Neuronal stem cell (in vitro differentiated cells): Measurements from ENCODE around the gene C1orf198.

Experiments used
- DNase-seq: peaks from one replicate; pipeline ENCODE4 v3.0.0-alpha.2; 2013; ENCODE audit warnings: low spot score
- H2AFZ ChIP-seq: one replicate; pipeline ENCODE4 v1.6.1; 2013; ENCODE audit warnings: mild to moderate bottlenecking, low read length, inconsistent platforms
- H2AK5ac ChIP-seq: 2 replicates; pipeline ENCODE4 v1.6.1; 2013; ENCODE audit warnings: low read depth, mild to moderate bottlenecking, inconsistent platforms, low read length, moderate library complexity, mixed read lengths
- H2BK120ac ChIP-seq: 2 replicates; pipeline ENCODE4 v1.6.1; 2013; ENCODE audit warnings: low read depth, mild to moderate bottlenecking, inconsistent platforms, low read length, moderate library complexity, mixed read lengths
- H2BK12ac ChIP-seq: one replicate; pipeline ENCODE4 v1.6.1; 2013; ENCODE audit warnings: low read length, inconsistent platforms
- H2BK15ac ChIP-seq: 2 replicates; pipeline ENCODE4 v1.6.1; 2013; ENCODE audit warnings: mild to moderate bottlenecking, low read length, inconsistent platforms, mixed read lengths
- H2BK5ac ChIP-seq: one replicate; pipeline ENCODE4 v1.6.1; 2013; ENCODE audit warnings: inconsistent platforms, mild to moderate bottlenecking, low read length, moderate library complexity
- H3K14ac ChIP-seq: one replicate; pipeline ENCODE4 v1.6.1; 2013; ENCODE audit warnings: low read length, inconsistent platforms
- H3K18ac ChIP-seq: 2 replicates; pipeline ENCODE4 v1.6.1; 2013; ENCODE audit warnings: low read length, inconsistent platforms
- H3K23ac ChIP-seq: 2 replicates; pipeline ENCODE4 v1.6.1; 2013; ENCODE audit warnings: low read depth, mild to moderate bottlenecking, mixed read lengths, low read length, inconsistent platforms; ENCODE audit not compliant: poor library complexity
- H3K27ac ChIP-seq: replicated peaks from 3 replicates; pipeline ENCODE4 v1.5.1; 2013; ENCODE audit warnings: low read length, inconsistent platforms
- H3K27me3 ChIP-seq, 3 experiments: 2 replicates each; pipeline ENCODE4 v1.6.1; 2013; ENCODE audit warnings: low read length in 3 of 3, mild to moderate bottlenecking in 2 of 3, inconsistent platforms in 1 of 3, low read depth in 1 of 3, mixed read lengths in 1 of 3, moderate library complexity in 1 of 3; ENCODE audit not compliant: control insufficient read depth in 3 of 3, insufficient read depth in 3 of 3
- H3K36me3 ChIP-seq, 2 donors: replicated peaks in 1 of 2; 2 replicates each; pipeline ENCODE4 v1.6.1; 2013; ENCODE audit warnings: low read length in 2 of 2; ENCODE audit not compliant: control insufficient read depth in 2 of 2, insufficient read depth in 2 of 2
- H3K4ac ChIP-seq: 2 replicates; pipeline ENCODE4 v1.6.1; 2013; ENCODE audit warnings: inconsistent platforms, mild to moderate bottlenecking, low read length, moderate library complexity
- H3K4me1 ChIP-seq, 2 donors: 1 replicate in 1 of 2; 2 replicates in 1 of 2; pipeline ENCODE4 v1.6.1; 2013; ENCODE audit warnings: low read length in 2 of 2, low read depth in 1 of 2; ENCODE audit not compliant: control insufficient read depth in 2 of 2, insufficient read depth in 1 of 2
- H3K4me2 ChIP-seq: one replicate; pipeline ENCODE4 v1.6.1; 2013; ENCODE audit warnings: mild to moderate bottlenecking, low read length, inconsistent platforms; ENCODE audit not compliant: insufficient read depth, poor library complexity, severe bottlenecking
- H3K4me3 ChIP-seq, 2 donors: 2 replicates each; pipeline ENCODE4 v1.5.1; 2013; ENCODE audit warnings: low read length in 2 of 2, mild to moderate bottlenecking in 2 of 2, inconsistent platforms in 1 of 2, moderate library complexity in 1 of 2
- H3K79me1 ChIP-seq: one replicate; pipeline ENCODE4 v1.6.1; 2013; ENCODE audit warnings: low read depth, mild to moderate bottlenecking, inconsistent platforms, low read length, moderate library complexity
- H3K9ac ChIP-seq: one replicate; pipeline ENCODE4 v1.6.1; 2013; ENCODE audit warnings: mild to moderate bottlenecking, low read depth, low read length, inconsistent platforms; ENCODE audit not compliant: poor library complexity
- H3K9me3 ChIP-seq, 2 donors: replicated peaks in 1 of 2; 2 replicates each; pipeline versions ENCODE3 to v1.6.1; 2013; ENCODE audit warnings: low read length in 2 of 2, mild to moderate bottlenecking in 2 of 2, inconsistent platforms in 1 of 2, low read depth in 1 of 2, mixed read lengths in 1 of 2, moderate library complexity in 1 of 2; ENCODE audit not compliant: control insufficient read depth in 2 of 2, insufficient read depth in 1 of 2
- H4K8ac ChIP-seq: one replicate; pipeline ENCODE4 v1.6.1; 2013; ENCODE audit warnings: low read depth, mild to moderate bottlenecking, inconsistent platforms, low read length, moderate library complexity
- H4K91ac ChIP-seq: one replicate; pipeline ENCODE4 v1.6.1; 2013; ENCODE audit warnings: low read length, low read depth, mild to moderate bottlenecking, inconsistent platforms; ENCODE audit not compliant: poor library complexity
- WGBS, 2 donors: extraction: QIAGEN DNeasy Blood & Tissue Kit; methylation state at CpG; one replicate each; pipeline ENCODE4 v1.1.7; 2013; ENCODE audit warnings: missing lambda C conversion rate in 2 of 2, mixed read lengths in 1 of 2; ENCODE audit not compliant: insufficient read length in 2 of 2, insufficient replicate concordance in 1 of 2; ENCODE audit errors: extremely low coverage in 2 of 2; 5-methylcytosine and 5-hydroxymethylcytosine counted together

C1orf198 gene

DNA sequence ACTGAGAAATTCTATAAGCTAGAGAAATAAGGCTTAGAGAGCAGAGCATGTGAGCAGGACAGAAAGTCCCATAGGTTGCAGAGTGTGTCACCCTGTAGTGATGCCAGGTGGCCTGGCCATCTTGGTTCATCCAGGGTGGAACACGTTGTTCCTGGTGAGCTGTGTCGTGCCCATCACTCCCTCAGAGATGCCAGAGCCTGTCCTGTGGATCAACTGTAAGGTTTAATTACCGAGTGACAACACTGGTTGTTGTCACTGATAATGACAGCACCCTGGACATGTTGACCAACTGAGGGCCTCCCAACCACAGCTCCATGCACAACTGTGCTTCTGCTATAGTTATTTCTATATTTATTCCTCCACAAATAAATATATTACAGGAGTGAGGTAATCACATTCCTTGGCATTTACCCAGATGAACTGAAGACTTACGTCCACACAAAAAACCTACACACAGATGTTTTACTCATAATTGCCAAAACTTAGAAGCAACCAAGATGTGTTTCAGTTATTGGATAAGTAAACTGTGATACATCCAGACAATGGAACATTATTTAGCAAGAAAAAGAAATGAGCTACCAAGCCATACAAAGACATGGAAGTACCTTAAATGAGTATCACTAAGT, 6.2 kb downstream of the C1orf198 start:
- no peak overlapping the region for H2AK5ac ChIP-seq
- H3K9me3 ChIP-seq: peaks cover 0 to 8% of the 10 kb centered on the region in 2 donors
- H3K18ac ChIP-seq: no peak overlapping the region
- H3K4me1 ChIP-seq: peaks cover 33 to 35% of the 10 kb centered on the region in 2 donors
- H3K36me3 ChIP-seq: peaks cover 10 to 54% of the 10 kb centered on the region in 2 donors
- H4K8ac ChIP-seq: no peak overlapping the region
- no peak overlapping the region for H2BK5ac ChIP-seq
- WGBS, 2 donors: no CpG with 5 or more reads among the region's 4 CpGs
- H2AFZ ChIP-seq: no peak overlapping the region
- no peak overlapping the region for H3K14ac ChIP-seq
- H4K91ac ChIP-seq: no peak overlapping the region
- H2BK12ac ChIP-seq: no peak overlapping the region
- H3K79me1 ChIP-seq: peaks cover 9% of the 10 kb centered on the region
- no peak overlapping the region for H2BK15ac ChIP-seq
- no peaks in the 10 kb centered on the region for H3K27me3 ChIP-seq
- no peak overlapping the region for H3K9ac ChIP-seq
- H3K4me3 ChIP-seq: no peak overlapping the region
- DNase-seq: no peak
- no peak overlapping the region for H3K27ac ChIP-seq
- no peak overlapping the region for H3K23ac ChIP-seq
- H3K4me2 ChIP-seq: no peak overlapping the region
- H2BK120ac ChIP-seq: no peak overlapping the region
- no peak overlapping the region for H3K4ac ChIP-seq

DNA sequence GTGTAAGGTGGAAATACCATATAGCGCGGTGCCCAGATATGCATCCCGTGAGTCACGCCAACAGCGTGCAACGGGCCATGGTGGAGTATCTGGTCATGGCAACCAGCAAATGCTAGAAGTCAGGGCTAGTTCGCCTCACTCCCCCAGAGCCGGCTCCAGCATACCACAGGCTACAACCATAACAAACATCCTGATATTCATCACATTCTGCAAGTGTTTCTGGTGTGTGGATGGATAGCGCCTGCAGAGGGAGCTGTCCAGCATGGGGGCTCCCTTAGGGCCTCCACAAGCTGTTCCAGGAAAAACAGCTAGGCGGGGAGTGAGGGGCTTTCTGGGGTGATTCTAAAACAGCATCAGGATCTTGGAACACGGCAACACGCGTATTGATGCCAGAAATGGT, 6.8 kb downstream of the C1orf198 start:
- H3K4ac ChIP-seq: no peak overlapping the region
- no peak for DNase-seq
- H3K23ac ChIP-seq: no peak overlapping the region
- H2AK5ac ChIP-seq: no peak overlapping the region
- no peak overlapping the region for H3K9ac ChIP-seq
- no peak overlapping the region for H3K27ac ChIP-seq
- peaks cover 9% of the 10 kb centered on the region for H3K79me1 ChIP-seq
- no peak overlapping the region for H3K4me3 ChIP-seq
- no peaks in the 10 kb centered on the region for H3K27me3 ChIP-seq
- peaks cover 0 to 8% of the 10 kb centered on the region in 2 donors for H3K9me3 ChIP-seq
- H2BK120ac ChIP-seq: no peak overlapping the region
- H2AFZ ChIP-seq: no peak overlapping the region
- no peak overlapping the region for H3K4me2 ChIP-seq
- peaks cover 10 to 59% of the 10 kb centered on the region in 2 donors for H3K36me3 ChIP-seq
- H2BK12ac ChIP-seq: no peak overlapping the region
- H4K8ac ChIP-seq: no peak overlapping the region
- WGBS, 2 donors: no CpG with 5 or more reads among the region's 13 CpGs
- no peak overlapping the region for H2BK5ac ChIP-seq
- H3K18ac ChIP-seq: no peak overlapping the region
- H3K14ac ChIP-seq: no peak overlapping the region
- H3K4me1 ChIP-seq: peaks cover 29 to 38% of the 10 kb centered on the region in 2 donors
- no peak overlapping the region for H4K91ac ChIP-seq
- H2BK15ac ChIP-seq: no peak overlapping the region

- Histone ChIP-seq H2BK120ac (no peak overlapping the region), H2BK5ac (no peak overlapping the region), H3K4me3 (no peak overlapping the region), H3K18ac (no peak overlapping the region), H2AK5ac (no peak overlapping the region), H2BK12ac (no peak overlapping the region), H4K91ac (no peak overlapping the region), H3K9ac (no peak overlapping the region), H4K8ac (no peak overlapping the region), H3K23ac (no peak overlapping the region), H2BK15ac (no peak overlapping the region), H3K9me3 (peaks cover 0 to 8% of the 10 kb centered on the region in 2 donors), H3K36me3 (peaks cover 10 to 60% of the 10 kb centered on the region in 2 donors), H3K27me3 (no peaks in the 10 kb centered on the region), H3K79me1 (peaks cover 7% of the 10 kb centered on the region), H3K4ac (no peak overlapping the region), H3K27ac (no peak overlapping the region), H3K4me1 (peaks cover 27 to 37% of the 10 kb centered on the region in 2 donors), H3K14ac (no peak overlapping the region), H3K4me2 (no peak overlapping the region), H2AFZ (no peak overlapping the region)
- no peak for DNase-seq
- WGBS, 2 donors: no CpG with 5 or more reads among the region's 9 CpGs
Observed at GRCh38 chr1:230860617-230861384, 7.5 kb downstream of the C1orf198 start.

- Histone ChIP-seq H3K23ac (no peak overlapping the region), H3K9me3 (peaks cover 0 to 8% of the 10 kb centered on the region in 2 donors), H2AFZ (no peak overlapping the region), H3K79me1 (peaks cover 5% of the 10 kb centered on the region), H2BK5ac (no peak overlapping the region), H3K4me1 (peaks cover 27 to 40% of the 10 kb centered on the region in 2 donors), H3K36me3 (peaks cover 14 to 60% of the 10 kb centered on the region in 2 donors), H3K27ac (peak overlapping the region; percentile 55), H3K4me2 (no peak overlapping the region), H2BK12ac (no peak overlapping the region), H3K18ac (no peak overlapping the region), H4K91ac (no peak overlapping the region), H3K4ac (no peak overlapping the region), H3K27me3 (no peaks in the 10 kb centered on the region), H3K9ac (no peak overlapping the region), H2BK15ac (no peak overlapping the region), H2BK120ac (no peak overlapping the region), H3K14ac (no peak overlapping the region), H2AK5ac (no peak overlapping the region), H4K8ac (no peak overlapping the region), H3K4me3 (no peak overlapping the region)
- DNase-seq: no peak
- no CpG with 5 or more reads among the region's 12 CpGs for WGBS, 2 donors
Observed at GRCh38 chr1:230858918-230859729, 9.2 kb downstream of the C1orf198 start.
